Right ventricle myocardium inferior (tissue), 1 donor: Measurements from ENCODE around the gene CACNA1D. TPM values are rescaled to one million over a fixed set of nuclear protein-coding genes. Genes with fewer than 3 reads are reported as not detected.
A peak's percentile ranks its signal among the peaks of the same experiment; 100 is the strongest.

Experiments used
- ATAC-seq: fragments of 200-7000 bp; cut with Tn5 transposase; one replicate; pipeline ENCODE4 v1.9.1; 2020; ENCODE audit warnings: mild to moderate bottlenecking, moderate library complexity
- DNase-seq: peaks from one replicate; pipeline ENCODE4 v3.0.0; 2021; ENCODE audit errors: missing footprints
- intact Hi-C: fragments of 100-400 bp; cut with DNase I; formaldehyde crosslinking; loops from one replicate; pipeline ENCODE4 v1.11.0; 2022
- total RNA-seq: library from RNA; stranded (reverse); fragmentation: NEBNext Ultra II Directional; extraction: Animal tissue kit (Norgen Biotek cat#: 25700); gene quantifications from one replicate; pipeline ENCODE4 v1.2.1, GENCODE V29; 2021
- donor health status: DM: no; HTN: yes; CAD: no; lungs with severe emphysema.

The CACNA1D gene
- total RNA-seq, 1 donor from 2014 or later = 1.1 TPM

DNA sequence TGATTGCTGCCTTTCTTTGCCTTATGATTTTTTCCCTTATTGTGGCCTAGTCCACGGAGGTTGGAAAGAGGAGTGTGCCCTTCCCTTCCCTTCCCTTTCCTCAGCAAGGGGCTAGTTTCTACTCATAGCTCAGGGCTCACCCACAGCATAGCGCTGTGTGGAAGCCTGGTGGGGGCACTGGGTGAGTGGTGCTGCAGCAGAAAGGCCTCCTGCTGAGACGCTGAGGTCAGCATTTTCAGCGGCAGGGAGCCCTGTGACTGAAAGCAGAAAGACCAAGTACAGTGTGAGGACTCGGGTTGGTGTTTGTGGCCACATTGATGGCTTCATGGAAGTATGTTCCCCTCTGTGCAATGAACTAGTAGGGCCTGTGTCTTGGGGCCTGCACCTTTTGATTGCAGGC, 21.9 kb downstream of the CACNA1D start:
- DNase-seq (no peak), ATAC-seq (no peak)
- intact Hi-C loops = no loop called here

DNA sequence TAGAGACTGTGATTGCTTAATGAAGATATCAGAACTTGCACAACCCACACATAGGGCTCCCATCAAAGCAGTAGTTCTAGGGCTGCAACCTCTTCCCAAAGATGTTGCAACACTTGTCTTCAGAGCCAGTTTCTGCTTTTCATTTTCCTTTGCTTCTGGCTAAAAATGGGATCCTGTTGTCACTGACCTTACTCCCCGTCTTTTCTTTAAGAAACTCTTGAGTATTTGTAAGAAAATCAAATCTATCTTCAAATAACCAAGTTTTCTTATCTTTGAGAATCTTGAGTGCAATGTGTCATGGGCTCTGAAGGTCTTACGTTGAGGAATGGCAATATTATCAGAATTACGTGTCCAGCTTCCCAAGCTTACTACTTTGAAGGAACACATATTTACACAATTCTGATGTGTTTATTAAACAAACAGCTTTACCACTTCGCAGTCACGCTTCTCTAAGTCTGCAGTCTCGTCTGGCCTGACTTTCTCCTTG, 24.1 kb downstream of the CACNA1D start:
- DNase-seq (no peak), ATAC-seq (peak; percentile 83)
- intact Hi-C loops = no loop called here

DNA sequence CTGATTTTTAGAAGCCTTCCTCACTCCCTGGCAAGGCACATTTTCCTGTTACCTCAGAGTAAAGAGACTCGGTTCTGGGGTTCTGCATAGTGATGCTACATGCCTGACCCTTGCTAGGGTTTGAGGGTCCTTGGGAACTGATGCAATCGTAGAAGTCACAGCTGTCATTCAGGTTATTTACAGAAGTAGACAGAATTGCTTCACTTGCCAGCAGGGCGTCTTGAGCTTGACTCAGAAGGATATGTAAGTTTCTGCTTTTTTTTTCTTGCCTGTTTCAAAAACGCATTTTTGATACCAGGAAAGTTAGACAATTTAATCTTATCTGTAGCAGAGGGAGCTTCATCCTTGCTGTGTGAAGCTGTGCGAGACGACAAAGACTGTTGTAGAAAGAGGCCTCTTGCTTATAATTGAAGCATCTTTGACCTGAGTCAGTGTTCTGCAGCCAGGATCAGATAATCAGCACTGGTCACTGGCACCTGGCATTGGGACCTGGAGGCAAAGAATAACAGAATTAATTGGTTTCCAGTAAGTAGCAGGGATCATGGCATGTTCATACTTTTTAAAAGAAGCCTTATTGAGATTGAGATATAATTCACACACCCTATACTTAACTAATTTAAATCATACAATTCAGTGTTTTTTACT, 24.8 kb downstream of the CACNA1D start:
- intact Hi-C loops = no loop called here
- DNase-seq (no peak), ATAC-seq (no peak)

DNA sequence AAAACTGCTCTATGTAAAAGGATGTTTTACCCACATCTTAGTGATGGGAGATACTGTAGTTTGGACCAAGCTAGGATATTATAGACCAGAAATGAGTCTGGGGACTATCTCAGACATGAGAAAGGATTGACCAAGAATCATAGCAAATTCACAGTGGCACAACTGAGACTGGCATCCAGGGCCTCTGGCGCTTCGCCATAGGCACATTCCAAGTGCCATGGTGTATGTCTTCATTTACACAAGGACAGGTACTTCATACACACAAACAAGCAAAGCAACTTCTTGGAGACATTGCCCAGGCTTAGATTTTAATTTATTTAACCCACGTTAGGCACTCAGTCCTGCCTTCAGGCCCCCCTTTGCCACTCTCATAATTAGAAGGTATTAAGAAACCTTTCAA, 28.9 kb downstream of the CACNA1D start:
- no peak for ATAC-seq
- no peak for DNase-seq
- intact Hi-C loops = no loop called here

DNA sequence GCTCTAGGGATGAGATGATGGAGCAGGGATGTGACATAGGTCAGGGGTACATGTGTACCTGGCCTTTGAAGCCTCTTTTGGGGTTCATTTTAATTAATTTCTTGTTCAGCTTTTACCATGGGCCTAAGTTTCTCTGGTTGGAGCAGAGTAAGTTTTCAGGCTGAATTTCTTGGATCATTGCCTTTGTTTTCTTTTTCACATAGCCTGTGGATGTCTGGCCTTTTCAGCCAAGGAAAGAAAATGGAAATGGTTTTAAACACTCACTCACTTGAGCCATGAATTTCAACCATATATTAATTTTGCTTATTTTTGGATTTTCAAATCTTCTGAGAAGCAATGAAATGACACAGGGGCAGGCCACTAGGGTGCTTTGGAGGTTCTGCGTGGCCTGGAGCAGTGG, 30.2 kb downstream of the CACNA1D start:
- no peak for DNase-seq
- no peak for ATAC-seq
- intact Hi-C loops = no loop called here

DNA sequence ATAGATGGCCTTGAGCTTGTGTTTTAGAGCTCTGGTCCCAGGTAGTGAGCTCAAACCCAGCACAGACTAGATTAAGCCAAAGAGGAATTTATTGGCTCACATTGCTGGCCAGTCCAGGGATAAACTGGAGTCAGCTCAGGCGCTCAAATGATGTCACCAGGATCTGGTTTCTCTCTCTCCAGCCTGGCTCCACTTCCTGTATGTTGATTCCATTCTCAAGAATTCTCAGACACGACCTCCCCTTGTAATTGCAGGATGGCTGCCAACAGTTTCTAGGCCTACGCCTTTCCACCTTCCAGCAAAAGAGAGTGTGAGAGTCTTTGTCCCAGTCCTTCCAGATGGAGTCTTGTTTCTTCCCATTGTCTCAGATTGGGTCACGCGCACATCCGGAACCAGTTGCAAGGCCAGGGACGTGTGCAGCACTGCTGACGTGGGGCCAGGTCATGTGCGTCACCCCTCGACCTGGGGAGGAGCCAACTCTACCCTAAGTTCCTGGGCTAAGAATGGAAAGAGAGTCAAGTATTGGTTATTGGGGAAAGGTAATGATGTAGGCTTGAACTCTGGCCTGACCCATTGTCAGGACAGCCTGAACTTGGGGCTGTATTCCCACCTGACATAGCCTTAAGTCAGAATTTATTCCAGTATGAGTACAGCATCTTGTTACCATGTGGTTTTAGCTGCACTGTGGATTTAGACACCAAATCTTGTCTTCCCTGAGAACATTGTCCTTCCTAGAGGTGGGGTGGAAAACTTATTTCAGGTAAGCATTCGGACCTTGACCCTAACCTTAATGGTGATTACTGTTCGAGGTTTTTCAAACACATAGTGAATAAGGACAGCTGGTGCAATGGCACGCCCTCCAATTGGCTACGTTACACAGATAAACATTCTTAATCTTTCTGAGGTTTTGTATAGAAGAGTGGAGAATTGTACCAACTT, 31.6 kb downstream of the CACNA1D start:
- intact Hi-C loops = no loop called here
- DNase-seq = no peak
- peak; percentile 44 for ATAC-seq

DNA sequence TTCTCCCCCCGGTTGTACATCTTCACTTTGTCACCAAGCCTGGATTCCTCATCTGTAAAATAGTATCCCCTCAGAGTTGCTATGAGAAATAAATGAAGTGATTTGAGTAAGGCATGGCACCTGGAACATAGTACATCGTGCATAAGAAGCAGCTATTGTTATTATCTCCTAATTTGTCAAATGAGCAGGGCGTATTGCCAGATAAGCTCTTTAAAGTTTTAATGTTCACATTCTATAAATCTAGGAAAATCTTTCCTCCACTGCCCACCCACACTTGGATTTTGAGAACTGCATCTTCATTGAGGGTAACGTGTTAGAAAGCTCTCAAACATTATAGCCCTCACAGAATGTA, 32.3 kb downstream of the CACNA1D start:
- intact Hi-C loops = no loop called here
- no peak for DNase-seq
- ATAC-seq = no peak

DNA sequence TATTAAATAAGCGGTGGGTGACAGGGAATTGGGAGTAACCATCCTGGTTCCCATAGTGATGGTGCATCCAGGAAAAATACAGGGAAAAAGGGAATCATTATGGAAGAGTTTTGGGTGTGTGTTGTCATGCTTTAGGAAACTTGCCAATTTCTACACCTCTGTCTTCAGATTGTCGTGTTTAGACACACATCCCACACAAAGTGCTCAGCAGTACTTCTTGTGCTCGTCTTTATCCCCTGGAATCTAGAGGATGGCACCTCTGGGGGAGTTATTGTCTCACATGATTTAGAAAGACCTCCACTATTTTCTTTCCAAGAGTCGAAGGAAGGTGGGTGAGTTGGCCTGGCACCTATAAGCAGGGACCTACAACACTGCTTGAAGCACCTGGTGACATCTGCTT, 35.8 kb downstream of the CACNA1D start:
- no peak for ATAC-seq
- intact Hi-C loops = no loop called here
- DNase-seq = no peak

DNA sequence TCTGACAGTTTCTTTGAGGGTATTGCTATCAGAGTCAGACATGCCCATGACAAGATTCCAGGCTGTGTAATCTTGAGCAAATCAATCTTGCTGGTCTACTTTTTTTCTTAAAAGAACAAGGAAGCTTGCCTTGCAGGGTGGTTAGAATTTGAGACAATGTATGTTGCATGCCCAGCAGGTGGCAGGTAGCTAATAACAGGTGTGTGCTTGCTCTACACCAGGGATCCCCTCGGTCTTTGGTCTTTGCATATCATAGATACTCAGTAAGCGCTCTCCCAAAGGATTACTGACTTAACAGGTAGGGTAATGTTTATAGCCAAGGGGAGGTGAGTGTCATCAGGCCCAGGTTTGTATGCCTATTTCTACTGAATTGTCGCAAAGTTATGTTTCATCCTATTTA, 37.3 kb downstream of the CACNA1D start:
- ATAC-seq (no peak), DNase-seq (no peak)
- intact Hi-C loops = no loop called here

DNA sequence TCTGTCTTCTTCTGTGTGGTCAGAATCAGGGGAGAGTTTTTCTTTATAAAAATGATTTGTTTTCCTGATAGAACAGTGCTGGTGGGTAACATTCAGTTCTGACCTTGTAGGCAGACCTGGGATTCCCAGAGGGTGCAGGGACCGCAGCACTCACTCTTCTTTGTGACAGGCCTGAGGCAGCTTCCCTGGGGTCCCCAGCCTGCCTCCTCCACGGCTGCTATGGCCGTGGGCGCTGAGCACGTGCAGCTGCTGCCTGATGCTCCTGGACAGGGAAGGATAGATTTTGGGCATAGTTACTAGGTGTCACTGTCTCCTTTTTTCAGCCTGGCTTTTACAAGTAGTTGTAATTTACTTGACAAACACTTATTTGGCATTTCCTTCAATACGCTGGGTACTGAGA, 39.1 kb downstream of the CACNA1D start:
- no peak for DNase-seq
- no peak for ATAC-seq
- intact Hi-C loops = no loop called here

DNA sequence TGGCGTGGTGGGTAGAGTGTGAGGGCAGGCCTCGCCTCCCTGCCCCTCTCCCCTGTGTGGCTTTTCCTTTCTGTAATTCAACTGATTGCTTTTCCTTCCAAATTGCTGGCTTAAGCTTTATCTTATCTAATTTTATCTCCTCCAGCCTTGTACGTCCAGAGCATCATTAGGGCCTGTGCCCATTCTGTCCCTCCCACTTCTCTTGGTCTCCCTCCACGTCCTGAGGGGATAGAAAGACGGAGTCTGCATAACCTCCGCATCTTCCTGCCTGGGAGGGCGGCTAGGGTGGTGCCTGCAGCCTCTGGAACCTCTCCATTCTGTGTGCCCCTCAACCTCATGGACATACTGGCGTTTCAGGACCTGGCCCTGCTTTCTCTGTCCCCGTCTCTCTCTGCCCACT, 39.8 kb downstream of the CACNA1D start:
- intact Hi-C loops = no loop called here
- DNase-seq (no peak), ATAC-seq (no peak)

DNA sequence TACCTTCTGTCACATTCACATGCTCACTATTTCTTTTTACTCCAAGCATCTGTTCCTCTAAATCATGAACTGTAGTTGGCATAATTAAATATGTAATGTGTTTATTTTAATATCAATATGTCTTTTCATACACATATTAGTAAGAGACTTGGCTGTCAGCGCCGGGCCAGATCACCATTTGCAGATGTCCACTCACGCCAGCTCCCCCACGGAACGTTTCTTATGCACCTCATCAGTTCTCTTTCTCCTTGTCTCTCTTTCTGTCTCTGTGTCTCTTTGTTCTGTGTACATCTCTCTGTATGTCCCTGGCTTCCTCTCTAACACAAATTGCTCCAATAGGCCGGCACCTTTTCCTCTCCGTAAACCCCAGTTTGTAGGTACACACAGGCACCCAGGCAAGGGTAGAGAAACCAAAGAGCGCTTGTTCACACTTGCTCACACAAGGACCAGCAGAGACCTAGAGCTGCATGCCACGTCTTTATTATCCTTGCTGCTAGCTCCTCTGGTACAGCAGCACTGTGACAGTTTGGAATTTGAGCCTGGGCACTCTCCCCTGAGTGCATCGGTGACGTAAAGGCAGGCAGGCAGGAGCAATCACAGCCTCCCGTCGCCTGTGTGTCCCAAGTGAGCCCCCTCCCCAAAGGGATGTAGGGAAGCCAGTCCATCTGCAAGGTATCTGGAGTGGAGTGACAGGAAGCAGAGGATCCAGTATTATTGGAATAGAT, 40.4 kb downstream of the CACNA1D start:
- intact Hi-C loops = no loop called here
- no peak for ATAC-seq
- no peak for DNase-seq

DNA sequence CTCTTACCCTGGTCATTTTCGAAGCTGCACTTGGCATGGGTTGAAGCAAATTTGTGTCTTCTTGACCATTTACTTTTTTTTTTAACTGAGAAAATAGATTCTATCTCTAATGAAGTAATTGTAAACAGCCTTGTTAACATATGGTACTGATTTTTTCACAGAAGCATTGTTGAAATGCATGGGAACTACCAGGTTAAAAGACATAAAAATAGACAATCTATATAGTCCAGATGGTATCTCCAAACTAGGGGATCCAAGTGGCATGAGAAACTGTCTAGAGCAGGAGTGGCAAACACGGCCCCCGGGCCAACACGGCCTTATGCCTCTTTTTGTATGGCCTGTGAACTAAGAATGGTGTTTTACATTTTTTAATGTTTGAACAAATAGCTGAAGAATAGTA, 41.9 kb downstream of the CACNA1D start:
- ATAC-seq = no peak
- intact Hi-C loops = no loop called here
- no peak for DNase-seq

DNA sequence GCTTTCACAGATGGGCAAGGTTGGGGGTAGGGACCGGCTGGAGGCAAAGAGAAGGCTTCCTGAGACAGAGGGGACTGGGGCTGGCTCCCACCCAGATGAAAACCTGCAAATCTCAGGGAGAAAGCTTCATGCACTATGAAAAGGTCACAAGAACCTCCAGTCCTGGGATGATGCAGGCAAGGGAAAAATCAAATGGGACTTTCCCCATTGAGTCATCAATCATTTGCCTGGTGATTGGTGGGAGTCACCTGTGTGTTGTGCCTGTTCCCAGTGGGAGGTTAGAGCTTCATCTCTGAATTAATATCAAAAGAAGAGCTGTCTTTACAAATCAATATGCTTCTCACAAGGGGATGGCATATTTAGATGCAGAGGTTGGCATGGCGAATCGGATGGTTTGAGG, 49.9 kb downstream of the CACNA1D start:
- intact Hi-C loops = no loop called here
- DNase-seq (no peak), ATAC-seq (no peak)

DNA sequence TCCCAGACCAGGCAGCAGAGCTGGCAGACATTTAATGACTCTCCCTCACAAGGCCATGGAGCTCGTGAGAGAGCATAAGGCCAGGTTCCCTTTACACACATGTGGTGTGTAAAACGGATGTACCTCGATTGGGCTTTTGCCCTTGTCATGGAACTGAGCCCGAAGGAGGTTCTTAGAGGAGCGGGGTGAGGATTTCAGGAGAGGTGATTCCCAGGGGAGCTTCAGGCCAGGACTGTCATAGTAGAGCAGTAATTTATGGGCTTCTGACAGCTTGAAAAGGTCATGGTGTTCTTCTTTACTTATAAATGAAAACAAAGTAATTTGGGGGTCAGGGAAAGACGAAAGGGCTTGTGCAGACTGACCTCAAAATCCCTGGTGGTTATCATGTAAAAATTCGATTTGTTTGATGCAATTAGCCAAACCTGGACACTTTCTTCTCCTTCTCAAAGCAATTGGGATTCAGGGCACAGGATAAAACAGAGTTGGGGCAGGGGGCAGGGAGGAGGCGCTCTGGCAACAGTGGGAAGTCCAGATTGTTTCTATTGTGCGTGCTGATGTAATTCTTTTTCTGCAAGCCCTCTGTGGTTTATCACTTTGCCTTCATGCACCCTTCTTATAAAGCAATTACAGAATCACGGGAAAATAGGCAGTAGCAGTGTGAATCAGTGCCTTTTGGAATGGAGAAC, 51.0 kb downstream of the CACNA1D start:
- intact Hi-C loops = no loop called here
- ATAC-seq (no peak), DNase-seq (no peak)

DNA sequence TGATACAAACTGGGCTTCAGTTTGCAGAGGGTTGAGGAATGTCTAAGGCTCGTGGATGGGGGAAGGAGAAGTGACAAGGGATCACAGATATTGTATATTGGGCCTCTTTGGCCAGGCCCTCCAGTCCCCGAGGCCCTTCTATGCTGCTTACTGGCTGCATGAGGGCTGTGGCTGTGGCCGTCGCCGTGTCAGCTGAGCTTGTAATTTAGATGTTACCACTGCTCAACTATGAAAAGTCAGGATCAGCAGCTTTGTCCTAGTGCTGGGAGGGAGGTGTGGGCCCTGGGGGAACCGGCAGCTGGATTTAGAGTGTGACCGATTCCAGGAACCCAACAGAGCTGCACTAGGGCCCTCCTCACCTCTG, 51.6 kb downstream of the CACNA1D start:
- ATAC-seq (no peak), DNase-seq (no peak)
- intact Hi-C loops = no loop called here

DNA sequence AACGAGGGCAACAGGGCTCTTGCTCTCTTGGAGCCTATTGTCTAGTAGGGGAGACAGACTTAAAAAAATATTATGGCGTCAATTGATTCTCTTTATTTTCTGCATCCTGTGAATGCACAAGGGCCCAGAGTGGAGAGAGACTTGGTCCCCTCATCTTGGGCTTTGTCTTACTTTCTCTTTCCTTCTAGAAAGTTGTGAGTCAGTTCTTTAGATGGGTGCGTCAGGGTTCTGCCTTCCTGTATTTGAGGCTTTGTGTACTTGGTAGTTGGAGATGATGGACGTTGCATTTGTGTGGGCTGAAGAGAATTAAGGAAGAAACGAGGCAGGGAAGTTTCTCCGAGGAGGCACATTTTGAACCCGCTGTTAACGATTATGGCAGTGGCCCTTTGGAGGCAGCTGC, 52.9 kb downstream of the CACNA1D start:
- intact Hi-C loops = no loop called here
- ATAC-seq = no peak
- no peak for DNase-seq

DNA sequence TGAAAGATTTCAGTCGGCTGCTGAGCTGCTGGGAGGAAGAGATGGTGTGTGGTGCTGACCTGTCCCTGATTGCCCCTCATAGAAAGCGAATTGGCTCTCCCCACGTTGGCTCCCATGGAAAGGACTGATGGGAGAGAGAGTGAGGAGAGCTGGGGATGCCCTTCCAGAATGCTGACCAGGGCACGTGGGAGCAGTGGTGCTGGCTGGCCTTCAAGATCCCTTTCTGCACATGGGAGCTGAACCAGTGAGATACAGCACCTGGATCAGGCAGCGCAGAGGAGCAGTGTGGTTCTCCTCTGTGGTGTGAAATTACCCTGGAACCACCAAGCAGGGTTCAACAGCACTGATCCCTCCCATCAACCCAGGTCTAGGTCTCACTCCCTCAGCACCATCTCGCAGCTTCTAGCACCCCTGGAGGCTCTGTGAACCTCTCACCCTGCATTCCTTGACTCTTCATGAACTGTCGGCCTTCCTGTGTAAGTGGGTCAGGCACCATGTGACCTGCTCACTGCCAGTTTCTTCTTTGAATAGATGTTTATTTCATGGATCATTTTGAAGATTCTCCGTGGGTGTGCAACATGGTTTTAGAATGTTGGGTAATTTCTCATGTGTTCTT, 55.7 kb downstream of the CACNA1D start:
- intact Hi-C loops = no loop called here
- peak; percentile 60 for ATAC-seq

DNA sequence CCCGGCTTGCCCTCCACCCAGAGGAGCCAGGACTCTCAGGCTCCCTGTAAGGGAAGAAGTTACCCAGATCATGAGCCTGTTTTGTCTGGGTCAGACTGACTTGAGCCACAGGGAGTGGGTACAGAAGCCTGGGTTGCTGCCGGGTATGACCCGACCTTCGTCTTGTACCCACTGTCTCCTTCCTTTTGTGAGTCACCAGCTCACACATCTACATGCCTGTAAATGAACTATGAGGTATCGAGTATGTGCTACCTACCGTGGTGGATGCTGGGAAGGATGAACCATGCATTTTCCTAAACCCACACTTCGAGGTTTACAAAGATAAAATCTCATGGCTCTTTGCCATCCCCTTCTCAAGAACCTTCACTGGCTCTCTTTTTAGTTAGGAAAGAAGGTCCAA, 56.9 kb downstream of the CACNA1D start:
- intact Hi-C loops = no loop called here
- ATAC-seq (no peak), DNase-seq (no peak)

More for the DNA sequence above, 55.7 kb downstream of the CACNA1D start:
- DNase-seq = no peak
